UCSD-AML1 (cell line): ENCODE results near the gene SORD.

Source experiments
- DNase-seq: peaks from one replicate; lab custom pipeline; 2025; ENCODE audit not compliant: unreplicated experiment; lab: John Stamatoyannopoulos, UW

Gene SORD

DNA sequence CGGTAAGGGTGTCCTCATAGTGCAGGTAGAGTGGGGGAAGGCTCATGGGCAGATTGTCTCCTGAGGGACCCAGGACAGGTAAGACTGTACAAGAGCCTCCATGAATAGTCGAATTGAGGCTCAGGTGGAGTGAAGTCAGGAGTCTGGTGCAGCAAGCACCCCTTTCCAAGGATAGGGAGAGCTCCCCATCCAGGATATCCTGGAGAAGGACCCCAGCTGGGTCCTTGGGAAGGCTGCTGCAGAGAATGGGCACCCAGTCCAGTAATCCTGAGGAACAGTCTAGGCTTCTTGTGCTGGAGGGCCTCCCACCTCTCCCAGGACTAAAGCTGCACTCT is 91.7 kb downstream of the SORD start:
- DNase-seq: no peak

DNA sequence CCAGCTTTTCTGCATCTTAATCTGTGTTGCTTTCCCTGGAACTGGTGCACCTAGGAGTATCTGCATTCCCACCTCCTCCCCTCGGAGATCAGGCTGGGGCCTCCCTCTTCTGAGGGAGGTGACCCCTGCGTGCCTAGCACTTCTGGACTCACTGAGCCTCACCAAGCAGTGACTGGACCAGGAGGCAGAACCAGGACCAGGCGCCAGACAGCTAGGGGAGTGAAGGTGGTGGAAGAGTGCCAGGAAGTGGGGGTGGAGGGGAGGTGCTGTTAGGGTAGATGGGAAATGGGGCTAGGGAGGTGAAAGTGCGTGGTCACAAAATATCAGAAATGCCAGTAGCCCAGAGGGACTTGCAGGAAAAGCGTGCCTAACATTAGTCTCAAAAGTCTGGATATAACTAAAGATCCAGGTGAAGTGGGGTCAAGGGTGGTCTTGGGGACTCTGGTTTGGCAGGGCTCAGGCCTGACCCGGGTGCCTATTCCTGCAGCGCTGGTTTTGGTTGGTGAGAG is 92.4 kb downstream of the SORD start:
- no peak for DNase-seq

DNA sequence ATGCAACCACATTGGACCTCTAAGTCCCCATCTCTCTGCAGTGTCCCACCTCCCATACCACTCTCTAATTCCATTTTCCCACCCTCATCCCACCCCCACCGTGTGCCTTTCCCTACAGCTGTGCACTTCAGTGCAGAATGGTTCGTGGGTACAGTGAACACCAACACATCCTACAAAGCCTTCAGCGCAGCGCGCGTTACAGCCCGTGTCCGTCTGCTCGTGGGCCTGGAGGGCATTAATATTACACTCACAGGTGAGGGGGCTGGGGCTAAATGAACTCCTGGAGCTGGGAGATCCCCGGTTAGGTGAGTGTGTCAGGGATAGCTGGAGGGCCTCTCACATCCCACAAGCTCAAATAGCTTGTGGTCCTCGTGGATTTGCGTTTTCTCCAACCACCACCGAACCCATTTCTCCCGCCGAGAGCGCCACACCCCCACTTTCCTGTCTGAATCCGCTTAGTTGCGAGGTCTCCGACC is 93.0 kb downstream of the SORD start:
- DNase-seq: no peak

DNA sequence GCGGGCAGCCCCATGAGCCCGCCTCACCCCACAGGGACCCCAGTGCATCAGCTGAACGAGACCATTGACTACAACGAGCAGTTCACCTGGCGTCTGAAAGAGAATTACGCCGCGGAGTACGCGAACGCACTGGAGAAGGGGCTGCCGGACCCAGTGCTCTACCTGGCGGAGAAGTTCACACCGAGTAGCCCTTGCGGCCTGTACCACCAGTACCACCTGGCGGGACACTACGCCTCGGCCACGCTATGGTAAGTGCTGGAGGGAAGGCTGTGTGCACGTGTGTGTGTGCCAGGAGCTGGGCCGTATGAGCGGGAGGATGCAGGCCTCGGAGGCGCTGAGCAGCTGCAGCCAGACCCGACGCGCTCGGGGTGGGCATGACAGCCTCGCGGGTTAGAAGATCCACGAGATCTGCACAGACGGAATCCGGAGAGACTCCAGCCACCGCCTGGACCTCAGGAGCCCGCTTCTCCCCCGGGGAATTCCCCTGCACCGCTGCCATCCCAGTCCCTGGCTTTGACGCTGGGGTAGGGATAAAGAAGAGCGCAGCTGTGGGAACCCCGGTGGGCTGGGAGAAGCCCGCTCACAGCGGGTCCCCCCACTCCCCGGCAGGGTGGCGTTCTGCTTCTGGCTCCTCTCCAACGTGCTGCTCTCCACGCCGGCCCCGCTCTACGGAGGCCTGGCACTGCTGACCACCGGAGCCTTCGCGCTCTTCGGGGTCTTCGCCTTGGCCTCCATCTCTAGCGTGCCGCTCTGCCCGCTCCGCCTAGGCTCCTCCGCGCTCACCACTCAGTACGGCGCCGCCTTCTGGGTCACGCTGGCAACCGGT is 93.7 kb downstream of the SORD start:
- DNase-seq: no peak

DNA sequence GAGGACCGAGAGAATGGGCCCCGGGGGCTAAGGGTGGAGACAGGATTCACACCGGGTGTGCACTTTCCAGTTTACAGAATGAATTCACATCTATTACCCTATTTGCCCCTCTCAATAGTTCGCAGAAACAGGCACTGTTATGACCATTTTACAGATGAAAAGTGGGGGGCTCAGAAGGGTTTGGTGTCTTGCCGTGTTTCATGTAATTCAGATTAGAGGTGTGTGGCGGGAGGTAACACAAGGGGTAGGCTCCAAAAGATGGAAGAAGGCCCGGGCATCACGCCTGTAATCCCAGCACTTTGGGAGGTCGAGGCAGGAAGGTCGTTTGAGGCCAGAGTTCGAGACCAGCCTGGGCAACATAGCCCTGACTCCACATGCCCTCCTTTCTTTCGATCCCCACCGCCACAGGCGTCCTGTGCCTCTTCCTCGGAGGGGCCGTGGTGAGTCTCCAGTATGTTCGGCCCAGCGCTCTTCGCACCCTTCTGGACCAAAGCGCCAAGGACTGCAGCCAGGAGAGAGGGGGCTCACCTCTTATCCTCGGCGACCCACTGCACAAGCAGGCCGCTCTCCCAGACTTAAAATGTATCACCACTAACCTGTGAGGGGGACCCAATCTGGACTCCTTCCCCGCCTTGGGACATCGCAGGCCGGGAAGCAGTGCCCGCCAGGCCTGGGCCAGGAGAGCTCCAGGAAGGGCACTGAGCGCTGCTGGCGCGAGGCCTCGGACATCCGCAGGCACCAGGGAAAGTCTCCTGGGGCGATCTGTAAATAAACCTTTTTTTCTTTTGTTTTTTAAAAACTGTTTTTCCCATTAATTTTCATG is 94.5 kb downstream of the SORD start:
- DNase-seq: no peak

DNA sequence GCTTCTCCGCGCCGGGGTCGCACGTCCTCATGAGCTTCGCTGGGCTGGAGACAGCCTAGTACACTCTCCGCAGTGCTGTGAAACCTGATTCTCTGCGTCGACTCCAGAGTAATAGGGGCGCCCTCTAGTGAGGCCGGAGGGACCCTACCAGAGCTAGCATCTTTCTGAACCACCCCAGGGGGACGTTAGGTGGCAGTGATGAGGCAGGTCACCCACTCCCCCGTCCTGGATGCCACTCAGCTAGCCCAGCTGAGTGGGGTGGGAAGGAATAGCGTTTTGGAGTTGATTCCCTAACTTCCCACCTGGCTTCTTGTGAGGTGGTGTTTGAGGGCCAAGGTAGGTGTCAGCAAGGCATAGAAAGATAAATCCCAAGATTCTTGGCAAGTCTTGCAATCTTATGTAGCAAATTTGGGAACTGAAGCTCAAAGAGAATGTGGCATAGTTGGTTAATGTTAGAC is 95.2 kb downstream of the SORD start:
- DNase-seq: peak; percentile 81

DNA sequence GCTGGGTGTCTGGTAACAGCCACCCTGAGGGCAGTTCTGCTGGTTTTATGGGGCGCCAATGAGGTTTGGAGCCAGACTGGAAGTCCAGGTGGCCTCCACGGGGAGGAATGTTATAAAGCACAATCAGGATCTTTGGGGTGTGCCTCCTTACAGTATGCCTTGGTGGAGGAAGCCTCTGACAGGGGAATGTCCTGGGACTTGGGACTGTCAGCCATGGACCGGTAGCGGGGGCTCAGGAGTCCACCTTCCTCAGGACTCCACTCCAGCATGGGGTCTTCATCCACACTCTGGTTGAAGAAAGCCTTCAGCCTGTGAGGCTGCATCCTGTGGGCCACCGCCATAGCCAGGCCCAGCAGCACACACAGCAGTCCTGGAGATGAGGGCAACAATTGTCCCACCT is 96.0 kb downstream of the SORD start:
- DNase-seq: no peak

DNA sequence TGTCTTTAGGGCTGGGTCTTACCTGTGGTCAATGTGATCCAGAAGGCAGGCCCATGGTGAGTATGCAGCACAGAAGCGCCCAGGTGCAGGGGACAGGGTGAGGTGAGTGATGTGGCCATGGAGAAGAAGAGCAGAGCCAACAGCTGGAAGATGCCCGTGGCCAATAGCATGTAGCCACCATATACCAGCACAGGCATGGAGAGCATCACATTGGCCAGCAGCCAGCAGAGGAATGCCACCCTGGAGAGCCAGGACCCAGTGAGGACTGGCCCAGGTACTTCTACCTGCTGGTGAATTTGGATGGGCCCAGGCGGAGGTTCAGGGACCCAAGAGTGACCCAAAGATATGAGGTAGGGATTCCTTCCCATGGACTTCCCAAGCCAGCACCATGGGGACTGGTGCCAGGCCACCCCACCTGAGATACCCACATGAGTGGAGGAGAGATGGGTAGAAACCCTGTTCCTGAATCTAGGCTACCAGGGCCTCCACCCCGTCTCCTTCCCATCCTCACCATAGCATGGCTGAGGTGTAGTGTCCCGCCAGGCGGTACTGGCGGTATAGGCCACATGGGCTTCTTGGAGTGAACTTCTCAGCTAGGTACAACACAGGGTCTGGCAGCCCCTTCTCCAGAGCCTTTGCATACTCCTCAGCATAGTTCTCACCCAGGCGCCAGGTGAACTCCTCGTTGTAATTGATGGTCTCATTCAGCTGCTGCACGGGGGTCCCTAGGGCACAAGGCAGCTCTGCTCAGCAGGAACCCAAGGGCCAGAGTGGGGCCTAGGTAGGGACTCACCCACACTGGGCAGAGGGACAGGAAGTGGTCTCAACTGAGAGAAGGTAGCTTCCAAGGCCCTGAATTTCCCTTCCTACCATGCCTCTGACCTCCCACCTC is 97.3 kb downstream of the SORD start:
- DNase-seq: no peak

DNA sequence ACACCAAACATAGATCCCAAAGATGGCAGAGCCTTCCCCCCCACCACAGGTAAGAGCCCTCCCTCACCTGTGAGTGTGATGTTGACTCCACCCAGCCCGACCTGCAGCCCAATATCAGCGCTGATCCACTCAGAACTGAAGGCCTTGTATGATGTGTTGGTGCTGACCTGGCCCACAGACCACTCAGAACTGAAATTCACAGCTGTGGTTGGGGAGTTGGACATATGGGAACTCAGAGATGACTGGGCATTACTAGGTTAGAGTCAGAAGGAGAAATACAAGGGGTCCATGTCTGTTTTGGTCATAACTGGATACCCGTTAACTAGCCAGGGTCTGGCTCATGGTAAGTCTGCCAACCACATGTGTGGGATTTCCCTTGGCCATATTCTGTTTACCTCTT is 98.0 kb downstream of the SORD start:
- no peak for DNase-seq

DNA sequence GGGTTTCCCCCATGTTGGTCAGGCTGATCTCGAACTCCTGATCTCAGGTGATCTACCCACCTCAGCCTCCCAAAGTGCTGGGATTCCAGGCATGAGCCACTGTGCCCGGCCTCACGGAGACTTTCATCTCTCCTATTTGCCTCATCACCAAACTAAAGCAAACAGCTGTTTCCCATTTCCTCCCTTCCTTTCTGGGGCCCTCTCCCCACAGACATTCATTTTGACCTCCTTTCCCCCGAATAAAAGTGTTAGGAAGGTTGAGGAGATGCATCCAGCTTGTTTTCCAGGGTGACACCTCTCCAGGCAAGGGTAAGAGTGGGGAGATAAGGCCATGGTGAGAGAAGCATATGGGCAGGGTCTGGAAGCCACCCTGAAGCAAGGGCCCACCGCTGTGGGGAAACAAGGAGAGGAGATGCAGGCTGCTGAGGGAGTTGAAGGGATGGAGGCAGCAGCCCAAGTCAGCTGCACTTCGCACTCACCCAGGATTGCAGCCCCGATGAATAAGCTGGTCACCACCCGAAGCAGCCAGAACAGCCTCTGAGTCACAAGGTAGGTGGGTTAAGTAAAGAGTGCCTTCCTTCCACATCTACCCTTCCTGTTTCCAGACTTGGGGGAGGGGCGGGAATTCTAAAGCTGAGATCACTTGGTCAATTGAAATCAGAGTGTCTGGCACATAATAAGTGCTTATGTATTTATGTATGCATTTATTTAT is 98.9 kb downstream of the SORD start:
- DNase-seq: peak; percentile 14

DNA sequence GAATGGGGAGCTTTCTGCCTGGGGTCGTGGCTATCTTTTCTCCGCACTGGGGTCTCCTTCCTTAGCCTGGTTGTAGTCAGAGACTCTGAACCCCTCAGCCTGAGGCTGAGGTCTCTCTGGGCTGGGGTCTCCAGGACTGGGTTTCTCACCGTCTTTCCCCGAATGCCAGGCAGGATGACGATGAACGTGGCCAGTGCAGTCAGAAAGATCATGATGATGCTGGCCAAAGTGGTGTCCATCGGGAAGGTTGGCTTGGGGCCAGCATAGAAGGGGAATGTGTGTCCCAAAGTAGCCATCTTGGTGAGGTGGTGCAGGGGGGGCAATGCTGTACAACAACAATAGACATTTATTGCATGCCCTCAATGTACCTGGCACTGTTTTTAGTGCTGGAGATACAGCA is 99.7 kb downstream of the SORD start:
- no peak for DNase-seq

DNA sequence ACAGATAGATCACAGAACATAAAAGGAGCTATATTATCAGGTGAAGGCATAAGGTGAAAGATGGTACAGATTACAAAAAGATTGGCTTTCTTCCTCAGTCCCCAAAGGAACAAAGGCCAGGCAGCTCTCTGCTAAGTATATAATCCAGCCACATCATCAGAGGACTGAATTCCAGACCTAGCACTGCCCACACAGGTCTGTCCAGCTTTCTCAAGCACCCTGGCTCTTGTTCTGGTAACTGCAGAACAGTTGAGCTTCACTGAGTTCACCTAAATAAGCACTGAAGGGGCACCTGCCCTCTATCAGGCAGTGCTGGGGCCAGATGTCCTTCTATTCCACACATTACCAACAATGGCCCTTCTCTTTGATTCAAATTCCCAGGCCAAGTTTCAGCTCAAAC is 100.4 kb downstream of the SORD start:
- DNase-seq: no peak

DNA sequence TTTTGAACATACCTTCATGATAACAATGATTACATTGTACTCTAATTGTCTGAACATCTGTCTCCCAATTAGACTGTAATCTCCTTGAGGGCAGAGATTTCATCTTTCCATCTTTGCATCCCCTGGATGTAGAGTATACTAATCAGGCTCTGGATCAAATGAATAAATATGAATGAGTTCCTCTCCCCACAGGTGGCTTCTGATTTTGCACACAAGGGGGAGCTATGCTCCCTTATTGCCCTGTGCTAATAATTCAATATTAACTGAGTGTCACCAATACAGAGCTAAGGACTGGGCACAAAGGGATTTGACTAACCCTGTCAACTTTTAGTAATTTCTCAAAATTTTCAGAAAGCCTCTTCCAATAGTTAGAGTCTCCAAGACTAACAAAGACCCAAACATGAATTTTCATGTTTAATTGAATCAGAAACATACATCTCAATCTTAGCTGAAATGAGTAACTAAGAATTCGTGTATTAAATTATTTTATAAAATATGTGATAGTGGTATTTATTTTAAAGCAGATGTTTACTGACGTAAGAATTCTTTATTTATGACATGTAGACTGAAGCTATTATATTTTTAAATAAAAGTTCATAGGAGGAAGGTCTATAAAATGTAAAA is 103.7 kb downstream of the SORD start:
- DNase-seq: no peak
